WTC11 (cell line): ENCODE measurements around the gene CYGB. TPM values are rescaled to one million over a fixed set of nuclear protein-coding genes. Genes with fewer than 3 reads are reported as not detected.

Source experiments
- ATAC-seq: fragments of 200-7000 bp; cut with Tn5 transposase; 2 replicates; pipeline ENCODE4 v1.10.0; 2021; ENCODE audit warnings: mild to moderate bottlenecking, moderate library complexity
- CTCF ChIA-PET: fragments of 300-600 bp; sonication (Branson Sonifier 250); formaldehyde crosslinking; loops from one replicate; lab custom pipeline; 2021; ENCODE audit warnings: antibody characterized with exemption; lab: Charles Lee
- POLR2A ChIA-PET: fragments of 350-600 bp; sonication (Branson Sonifier 250); formaldehyde crosslinking; loops from one replicate; lab custom pipeline; 2021; ENCODE audit warnings: antibody characterized with exemption; lab: Charles Lee
- DNase-seq: peaks from one replicate; pipeline ENCODE4 v3.0.0; 2021; ENCODE audit warnings: low spot score
- H3K27ac Mint-ChIP-seq: 2 replicates; pipeline ENCODE4 v1.8.0; 2021; ENCODE audit warnings: mixed read lengths
- H3K27me3 Mint-ChIP-seq: 2 replicates; pipeline ENCODE4 v1.8.0; 2021; ENCODE audit warnings: low read depth, mild to moderate bottlenecking, moderate library complexity, mixed read lengths
- H3K36me3 Mint-ChIP-seq: 2 replicates; pipeline ENCODE4 v1.8.0; 2021; ENCODE audit warnings: mixed read lengths
- H3K4me1 Mint-ChIP-seq: 2 replicates; pipeline ENCODE4 v1.8.0; 2022; ENCODE audit warnings: mixed read lengths
- H3K4me3 Mint-ChIP-seq: 2 replicates; pipeline ENCODE4 v1.8.0; 2021; ENCODE audit warnings: mild to moderate bottlenecking, moderate library complexity, mixed read lengths
- H3K9me3 Mint-ChIP-seq: 2 replicates; pipeline ENCODE4 v1.8.0; 2021; ENCODE audit warnings: mixed read lengths
- ATF1 ChIP-seq: sonication (generic); formaldehyde crosslinking; IDR thresholded peaks from 2 replicates; pipeline ENCODE4 v1.8.1; 2023; ENCODE audit warnings: mild to moderate bottlenecking, moderate library complexity, missing genetic modification reagents
- CDX4 ChIP-seq: fragments of 250-450 bp; sonication (Bioruptor Pico); IDR thresholded peaks from 2 replicates; pipeline ENCODE4 v1.9.0; 2021; ENCODE audit warnings: moderate library complexity, mild to moderate bottlenecking, inconsistent platforms, borderline replicate concordance
- CREM ChIP-seq: sonication (generic); formaldehyde crosslinking; IDR thresholded peaks from 2 replicates; pipeline ENCODE4 v1.8.1; 2022; ENCODE audit warnings: mild to moderate bottlenecking, missing genetic modification reagents, moderate library complexity
- CTCF ChIP-seq: fragments of 200-600 bp; IDR thresholded peaks from 2 replicates; pipeline ENCODE4 v1.8.0; 2022; ENCODE audit warnings: antibody characterized with exemption
- EMX1 ChIP-seq: fragments of 250-450 bp; sonication (Bioruptor Pico); IDR thresholded peaks from 2 replicates; pipeline ENCODE4 v1.8.0; 2021; ENCODE audit warnings: mild to moderate bottlenecking
- ETV6 ChIP-seq: sonication (generic); formaldehyde crosslinking; IDR thresholded peaks from 2 replicates; pipeline ENCODE4 v1.8.1; 2022; ENCODE audit warnings: mild to moderate bottlenecking, missing genetic modification reagents
- GTF2I ChIP-seq: fragments of 250-450 bp; sonication (Bioruptor Pico); conservative IDR thresholded peaks from 2 replicates; pipeline ENCODE4 v1.4.0; 2021; ENCODE audit warnings: mild to moderate bottlenecking
- HMGA2 ChIP-seq: fragments of 250-450 bp; sonication (Bioruptor Pico); IDR thresholded peaks from 2 replicates; pipeline ENCODE4 v1.4.0; 2021; ENCODE audit warnings: mild to moderate bottlenecking, moderate library complexity
- JAZF1 ChIP-seq: fragments of 250-450 bp; sonication (Bioruptor Pico); IDR thresholded peaks from 2 replicates; pipeline ENCODE4 v1.9.0; 2021; ENCODE audit warnings: moderate library complexity, mild to moderate bottlenecking, inconsistent platforms
- MYBL2 ChIP-seq: sonication (generic); formaldehyde crosslinking; IDR thresholded peaks from 2 replicates; pipeline ENCODE4 v1.8.1; 2023; ENCODE audit warnings: mild to moderate bottlenecking, moderate library complexity, missing genetic modification reagents
- NFATC4 ChIP-seq: fragments of 250-450 bp; sonication (Bioruptor Pico); IDR thresholded peaks from 2 replicates; pipeline ENCODE4 v1.9.0; 2021; ENCODE audit warnings: mild to moderate bottlenecking
- OVOL2 ChIP-seq: fragments of 250-450 bp; sonication (Bioruptor Pico); IDR thresholded peaks from 2 replicates; pipeline ENCODE4 v1.9.0; 2021; ENCODE audit warnings: mild to moderate bottlenecking, borderline replicate concordance
- PREB ChIP-seq: sonication (generic); formaldehyde crosslinking; IDR thresholded peaks from 2 replicates; pipeline ENCODE4 v1.8.1; 2022; ENCODE audit warnings: mild to moderate bottlenecking, missing genetic modification reagents, moderate library complexity, borderline replicate concordance
- RELA ChIP-seq: sonication (generic); formaldehyde crosslinking; IDR thresholded peaks from 2 replicates; pipeline ENCODE4 v1.8.1; 2022; ENCODE audit warnings: missing genetic modification reagents, mild to moderate bottlenecking, borderline replicate concordance
- SMAD4 ChIP-seq: sonication (generic); formaldehyde crosslinking; IDR thresholded peaks from 2 replicates; pipeline ENCODE4 v1.8.0; 2022; ENCODE audit warnings: mild to moderate bottlenecking, missing genetic modification reagents
- SP1 ChIP-seq: sonication (generic); formaldehyde crosslinking; conservative IDR thresholded peaks from 2 replicates; pipeline ENCODE4 v1.8.1; 2022; ENCODE audit warnings: missing genetic modification reagents
- TEAD1 ChIP-seq: sonication (generic); formaldehyde crosslinking; IDR thresholded peaks from 2 replicates; pipeline ENCODE4 v1.8.0; 2022; ENCODE audit warnings: mild to moderate bottlenecking, missing genetic modification reagents
- TEAD4 ChIP-seq: sonication (generic); formaldehyde crosslinking; IDR thresholded peaks from 2 replicates; pipeline ENCODE4 v1.8.0; 2022; ENCODE audit warnings: mild to moderate bottlenecking, missing genetic modification reagents
- TP53 ChIP-seq: sonication (generic); formaldehyde crosslinking; IDR thresholded peaks from 2 replicates; pipeline ENCODE4 v1.8.1; 2023; ENCODE audit warnings: mild to moderate bottlenecking, missing genetic modification reagents
- ZMAT4 ChIP-seq: fragments of 250-450 bp; sonication (Bioruptor Pico); IDR thresholded peaks from 2 replicates; pipeline ENCODE4 v1.9.0; 2021; ENCODE audit warnings: mild to moderate bottlenecking
- ZNF396 ChIP-seq: fragments of 250-450 bp; sonication (Bioruptor Pico); IDR thresholded peaks from 2 replicates; pipeline ENCODE4 v1.8.0; 2021; ENCODE audit warnings: mild to moderate bottlenecking, moderate library complexity, borderline replicate concordance
- total RNA-seq: library from RNA; stranded (reverse); gene quantifications from 3 replicates; pipeline ENCODE4 v1.2.3, GENCODE V29; 2021
- TF ChIP-seq, protein P1 (sequence below): sonication (generic); formaldehyde crosslinking; conservative IDR thresholded peaks from 2 replicates; pipeline ENCODE4 v1.8.1; 2022; ENCODE audit warnings: mild to moderate bottlenecking, missing genetic modification reagents
- TF ChIP-seq, protein P2 (sequence below): sonication (generic); formaldehyde crosslinking; IDR thresholded peaks from 2 replicates; pipeline ENCODE4 v1.8.1; 2022; ENCODE audit warnings: low read depth, mild to moderate bottlenecking, moderate library complexity, missing genetic modification reagents, borderline replicate concordance
- TF ChIP-seq, protein P3 (sequence below): sonication (generic); formaldehyde crosslinking; IDR thresholded peaks from 2 replicates; pipeline ENCODE4 v1.8.0; 2022; ENCODE audit warnings: missing genetic modification reagents

The CYGB gene
- total RNA-seq, 1 experiment from 2014 or later: 3.6 TPM

DNA sequence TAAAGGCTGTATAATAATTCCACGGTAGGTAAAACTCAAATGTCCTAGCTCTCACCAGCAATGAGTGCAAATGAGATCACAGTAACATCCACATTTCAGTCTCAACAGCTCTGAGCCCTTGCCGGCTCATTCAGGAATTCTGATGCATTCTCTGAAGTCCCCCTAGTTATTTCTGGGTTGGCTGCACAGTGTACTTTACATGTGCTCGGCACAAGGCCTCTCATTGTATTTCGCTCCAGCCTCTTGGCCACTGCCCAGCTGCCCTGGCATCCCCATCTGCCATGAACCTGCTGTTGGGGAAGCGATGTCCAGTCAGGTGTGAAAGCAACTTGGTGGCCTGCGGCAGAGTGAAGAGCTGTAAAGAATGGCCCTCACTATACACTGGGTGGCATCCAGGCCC lies 16.6 kb upstream of the CYGB start (continued):
- no peak for TF ChIP-seq CTCF
- TF ChIP-seq ZMAT4: no peak
- no peak for TF ChIP-seq JAZF1
- no peak for TF ChIP-seq SP1 (CRISPR knock-in tag)
- no peak for TF ChIP-seq TEAD1 (CRISPR knock-in tag)
- TF ChIP-seq NFATC4 (CRISPR knock-in tag): no peak
- TF ChIP-seq, protein P1, sequence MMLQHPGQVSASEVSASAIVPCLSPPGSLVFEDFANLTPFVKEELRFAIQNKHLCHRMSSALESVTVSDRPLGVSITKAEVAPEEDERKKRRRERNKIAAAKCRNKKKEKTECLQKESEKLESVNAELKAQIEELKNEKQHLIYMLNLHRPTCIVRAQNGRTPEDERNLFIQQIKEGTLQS (CRISPR knock-in tag): no peak
- TF ChIP-seq MYBL2 (CRISPR knock-in tag): no peak
- no peak for TF ChIP-seq ATF1 (CRISPR knock-in tag)

- no peaks in the 10 kb centered on the region for H3K9me3 Mint-ChIP-seq
- no peak for ATAC-seq
- ChIA-PET POLR2A (no interaction called here), CTCF (interaction anchor here (1.0 to 3.5 kb wide), 5 partner anchors 10 to 155 kb away, joined by 3 to 34 read pairs (median 4); no protein-coding TSS in a partner anchor)
- no peak overlapping the region for H3K4me3 Mint-ChIP-seq
- H3K27me3 Mint-ChIP-seq: no peaks in the 10 kb centered on the region
- H3K27ac Mint-ChIP-seq: no peak overlapping the region
- no peak for DNase-seq
- TF ChIP-seq TP53 (CRISPR knock-in tag) (no peak), OVOL2 (CRISPR knock-in tag) (no peak), CTCF (no peak), TEAD1 (CRISPR knock-in tag) (no peak), CDX4 (CRISPR knock-in tag) (no peak), CREM (CRISPR knock-in tag) (no peak), EMX1 (CRISPR knock-in tag) (no peak), HMGA2 (CRISPR knock-in tag) (no peak), ZNF396 (CRISPR knock-in tag) (no peak), ATF1 (CRISPR knock-in tag) (no peak), RELA (CRISPR knock-in tag) (no peak), SMAD4 (CRISPR knock-in tag) (no peak), GTF2I (CRISPR knock-in tag) (no peak), PREB (no peak), TEAD4 (CRISPR knock-in tag) (no peak), ETV6 (CRISPR knock-in tag) (no peak)
- TF ChIP-seq, protein P2, sequence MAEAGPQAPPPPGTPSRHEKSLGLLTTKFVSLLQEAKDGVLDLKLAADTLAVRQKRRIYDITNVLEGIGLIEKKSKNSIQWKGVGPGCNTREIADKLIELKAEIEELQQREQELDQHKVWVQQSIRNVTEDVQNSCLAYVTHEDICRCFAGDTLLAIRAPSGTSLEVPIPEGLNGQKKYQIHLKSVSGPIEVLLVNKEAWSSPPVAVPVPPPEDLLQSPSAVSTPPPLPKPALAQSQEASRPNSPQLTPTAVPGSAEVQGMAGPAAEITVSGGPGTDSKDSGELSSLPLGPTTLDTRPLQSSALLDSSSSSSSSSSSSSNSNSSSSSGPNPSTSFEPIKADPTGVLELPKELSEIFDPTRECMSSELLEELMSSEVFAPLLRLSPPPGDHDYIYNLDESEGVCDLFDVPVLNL (CRISPR knock-in tag): no peak
- TF ChIP-seq, protein P3, sequence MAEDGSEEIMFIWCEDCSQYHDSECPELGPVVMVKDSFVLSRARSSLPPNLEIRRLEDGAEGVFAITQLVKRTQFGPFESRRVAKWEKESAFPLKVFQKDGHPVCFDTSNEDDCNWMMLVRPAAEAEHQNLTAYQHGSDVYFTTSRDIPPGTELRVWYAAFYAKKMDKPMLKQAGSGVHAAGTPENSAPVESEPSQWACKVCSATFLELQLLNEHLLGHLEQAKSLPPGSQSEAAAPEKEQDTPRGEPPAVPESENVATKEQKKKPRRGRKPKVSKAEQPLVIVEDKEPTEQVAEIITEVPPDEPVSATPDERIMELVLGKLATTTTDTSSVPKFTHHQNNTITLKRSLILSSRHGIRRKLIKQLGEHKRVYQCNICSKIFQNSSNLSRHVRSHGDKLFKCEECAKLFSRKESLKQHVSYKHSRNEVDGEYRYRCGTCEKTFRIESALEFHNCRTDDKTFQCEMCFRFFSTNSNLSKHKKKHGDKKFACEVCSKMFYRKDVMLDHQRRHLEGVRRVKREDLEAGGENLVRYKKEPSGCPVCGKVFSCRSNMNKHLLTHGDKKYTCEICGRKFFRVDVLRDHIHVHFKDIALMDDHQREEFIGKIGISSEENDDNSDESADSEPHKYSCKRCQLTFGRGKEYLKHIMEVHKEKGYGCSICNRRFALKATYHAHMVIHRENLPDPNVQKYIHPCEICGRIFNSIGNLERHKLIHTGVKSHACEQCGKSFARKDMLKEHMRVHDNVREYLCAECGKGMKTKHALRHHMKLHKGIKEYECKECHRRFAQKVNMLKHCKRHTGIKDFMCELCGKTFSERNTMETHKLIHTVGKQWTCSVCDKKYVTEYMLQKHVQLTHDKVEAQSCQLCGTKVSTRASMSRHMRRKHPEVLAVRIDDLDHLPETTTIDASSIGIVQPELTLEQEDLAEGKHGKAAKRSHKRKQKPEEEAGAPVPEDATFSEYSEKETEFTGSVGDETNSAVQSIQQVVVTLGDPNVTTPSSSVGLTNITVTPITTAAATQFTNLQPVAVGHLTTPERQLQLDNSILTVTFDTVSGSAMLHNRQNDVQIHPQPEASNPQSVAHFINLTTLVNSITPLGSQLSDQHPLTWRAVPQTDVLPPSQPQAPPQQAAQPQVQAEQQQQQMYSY (CRISPR knock-in tag): no peak
- H3K36me3 Mint-ChIP-seq: peaks cover 8% of the 10 kb centered on the region
- H3K4me1 Mint-ChIP-seq: peaks cover 23% of the 10 kb centered on the region
Observed at GRCh38 chr17:76553178-76553908, 15.8 kb upstream of the CYGB start.
